Measurements from ENCODE around the gene SLC27A5. TPM values are rescaled to one million over a fixed set of nuclear protein-coding genes. Genes with fewer than 3 reads are reported as not detected.
A peak's percentile ranks its signal among the peaks of the same experiment; 100 is the strongest.
"Not testable (repeated sequence)": the region's sequence is repeated elsewhere in the genome, so short reads cannot be mapped to it uniquely, and the experiment has no call there.

SLC27A5 gene
- polyA plus RNA-seq, 1 of the 3 experiments (the other 2 are of a cell fraction), result 57.3 TPM

DNA sequence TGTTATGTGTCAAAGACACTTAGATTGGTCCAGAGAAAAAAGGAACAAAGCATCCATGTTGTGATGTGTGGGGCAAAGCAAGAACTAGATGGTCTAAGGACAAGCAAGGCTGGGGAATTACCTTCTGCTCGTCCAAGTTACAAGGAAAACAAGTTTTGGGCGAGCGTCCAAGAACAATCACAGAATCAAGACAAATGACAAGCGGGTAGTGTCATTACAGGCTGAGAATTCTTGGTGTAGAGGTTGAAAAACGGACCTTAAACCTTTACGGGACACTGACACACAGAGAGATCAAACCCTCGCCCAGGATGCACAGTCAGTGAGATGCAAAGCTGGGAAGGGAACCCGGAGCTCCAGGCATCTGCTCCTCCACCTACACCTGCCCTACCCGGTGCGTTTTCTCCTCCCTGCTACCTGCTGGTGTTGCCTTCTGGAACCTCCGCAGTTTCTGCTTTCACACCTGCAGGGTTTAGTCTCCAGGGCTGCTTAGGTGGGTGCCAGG, 60.9 kb downstream of the SLC27A5 start:
- Histone ChIP-seq H3K4me2 (peak overlapping the region; percentile 76), H3K4me3 (ENCODE audit: low read depth in 2 of 2, low read length in 1 of 2) (peak overlapping the region; percentile 89 to 90), H3K9ac (peak overlapping the region; percentile 62; the same call in 1 of the 2 replicates), H2AFZ (ENCODE audit: low read depth) (peak overlapping the region; percentile 98), H3K9me2 (no peaks in the 10 kb centered on the region), H4K20me1 (ENCODE audit: insufficient read depth) (no peaks in the 10 kb centered on the region), H3K9me3 (no peaks in the 10 kb centered on the region; the same call in 1 of the 2 replicates), H3K27ac (ENCODE audit: low read depth in 2 of 2, low read length in 1 of 2) (no peak overlapping the region), H3F3A (replicated peaks; ENCODE audit: insufficient read depth) (no peaks in the 10 kb centered on the region), H3K4me1 (ENCODE audit: control insufficient read depth in 1 of 2, insufficient read depth in 2 of 2, low read depth in 1 of 2, low read length in 1 of 2) (peaks cover 0 to 7% of the 10 kb centered on the region in 2 experiments; a peak in 1 of 4 replicates), H3K79me2 (ENCODE audit: insufficient read depth) (no peaks in the 10 kb centered on the region), H3K27me3 (ENCODE audit: insufficient read depth) (no peaks in the 10 kb centered on the region), H3K36me3 (replicated peaks in 1 of 2; ENCODE audit: control insufficient read depth in 1 of 2, insufficient read depth in 2 of 2, low read length in 1 of 2) (peaks cover 0 to 17% of the 10 kb centered on the region in 2 experiments)
- 2% methylated on average over 11 of the region's 11 CpGs for WGBS (ENCODE audit: low lambda C conversion rate)
- CTCF ChIA-PET, result no interaction called here
- POLR2A ChIA-PET, result interaction anchor here (0.6 to 1.3 kb wide), 4 partner anchors 11 to 69 kb away, joined by 3 to 6 read pairs (median 3); partner anchors contain the start of genes ZBTB45, ZNF132 and ZNF324
- DNase-seq, result no peak
- TF ChIP-seq MAX (IDR thresholded peaks at IDR 0.05; ENCODE audit: low read depth) (no peak), RAD21 (IDR thresholded peaks at IDR 0.05; ENCODE audit: low read length) (no peak), JUND (IDR thresholded peaks at IDR 0.05) (no peak), EZH2phosphoT487 (IDR thresholded peaks at IDR 0.05; ENCODE audit: borderline replicate concordance, low read depth) (no peak), RXRA (IDR thresholded peaks at IDR 0.05; ENCODE audit: borderline replicate concordance, low read depth) (no peak), USF2 (IDR thresholded peaks at IDR 0.05; ENCODE audit: borderline replicate concordance, low read depth, low read length) (no peak), USF1 (IDR thresholded peaks at IDR 0.05; ENCODE audit: borderline replicate concordance, low read depth) (no peak), POLR2AphosphoS5 (IDR thresholded peaks at IDR 0.05; ENCODE audit: low read depth, low read length) (no peak), RFX5 (IDR thresholded peaks at IDR 0.05; ENCODE audit: low read length) (no peak), PBX3 (IDR thresholded peaks at IDR 0.05) (no peak), NRF1 (IDR thresholded peaks at IDR 0.05; ENCODE audit: low read depth, low read length) (no peak), GATA2 (CRISPR knock-in tag; IDR thresholded peaks at IDR 0.05) (no peak), FOSL2 (IDR thresholded peaks at IDR 0.05; ENCODE audit: borderline replicate concordance, low read depth) (no peak), RCOR1 (IDR thresholded peaks at IDR 0.05; ENCODE audit: low read length) (no peak), FOXM1 (IDR thresholded peaks at IDR 0.05; ENCODE audit: low read depth) (no peak)
- TF ChIP-seq, protein P1, sequence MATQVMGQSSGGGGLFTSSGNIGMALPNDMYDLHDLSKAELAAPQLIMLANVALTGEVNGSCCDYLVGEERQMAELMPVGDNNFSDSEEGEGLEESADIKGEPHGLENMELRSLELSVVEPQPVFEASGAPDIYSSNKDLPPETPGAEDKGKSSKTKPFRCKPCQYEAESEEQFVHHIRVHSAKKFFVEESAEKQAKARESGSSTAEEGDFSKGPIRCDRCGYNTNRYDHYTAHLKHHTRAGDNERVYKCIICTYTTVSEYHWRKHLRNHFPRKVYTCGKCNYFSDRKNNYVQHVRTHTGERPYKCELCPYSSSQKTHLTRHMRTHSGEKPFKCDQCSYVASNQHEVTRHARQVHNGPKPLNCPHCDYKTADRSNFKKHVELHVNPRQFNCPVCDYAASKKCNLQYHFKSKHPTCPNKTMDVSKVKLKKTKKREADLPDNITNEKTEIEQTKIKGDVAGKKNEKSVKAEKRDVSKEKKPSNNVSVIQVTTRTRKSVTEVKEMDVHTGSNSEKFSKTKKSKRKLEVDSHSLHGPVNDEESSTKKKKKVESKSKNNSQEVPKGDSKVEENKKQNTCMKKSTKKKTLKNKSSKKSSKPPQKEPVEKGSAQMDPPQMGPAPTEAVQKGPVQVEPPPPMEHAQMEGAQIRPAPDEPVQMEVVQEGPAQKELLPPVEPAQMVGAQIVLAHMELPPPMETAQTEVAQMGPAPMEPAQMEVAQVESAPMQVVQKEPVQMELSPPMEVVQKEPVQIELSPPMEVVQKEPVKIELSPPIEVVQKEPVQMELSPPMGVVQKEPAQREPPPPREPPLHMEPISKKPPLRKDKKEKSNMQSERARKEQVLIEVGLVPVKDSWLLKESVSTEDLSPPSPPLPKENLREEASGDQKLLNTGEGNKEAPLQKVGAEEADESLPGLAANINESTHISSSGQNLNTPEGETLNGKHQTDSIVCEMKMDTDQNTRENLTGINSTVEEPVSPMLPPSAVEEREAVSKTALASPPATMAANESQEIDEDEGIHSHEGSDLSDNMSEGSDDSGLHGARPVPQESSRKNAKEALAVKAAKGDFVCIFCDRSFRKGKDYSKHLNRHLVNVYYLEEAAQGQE (IDR thresholded peaks at IDR 0.05; ENCODE audit: low read depth, low read length), result no peak

GRCh38 chr19:58449980-58450379, 61.8 kb downstream of the SLC27A5 start:
- 19% methylated on average over 5 of the region's 5 CpGs for WGBS (ENCODE audit: low lambda C conversion rate)
- H3K9me2 ChIP-seq; H3K4me2 ChIP-seq; H3K9ac ChIP-seq; H4K20me1 ChIP-seq (ENCODE audit: insufficient read depth); H3K9me3 ChIP-seq; H3K4me1 ChIP-seq (ENCODE audit: control insufficient read depth in 1 of 2, insufficient read depth in 2 of 2, low read depth in 1 of 2, low read length in 1 of 2); CTCF ChIA-PET; H3K27ac ChIP-seq (ENCODE audit: low read depth in 2 of 2, low read length in 1 of 2); H3K79me2 ChIP-seq (ENCODE audit: insufficient read depth); H2AFZ ChIP-seq (ENCODE audit: low read depth); H3K4me3 ChIP-seq (ENCODE audit: low read depth in 2 of 2, low read length in 1 of 2); DNase-seq; H3F3A ChIP-seq (replicated peaks; ENCODE audit: insufficient read depth); H3K27me3 ChIP-seq (ENCODE audit: insufficient read depth): not testable (repeated sequence)
- POLR2A ChIA-PET, result interaction anchor here (1.3 kb wide), 1 partner anchor 70 kb away, joined by 3 read pairs; the partner anchor contains the start of gene ZBTB45
- H3K36me3 ChIP-seq (replicated peaks in 1 of 2; ENCODE audit: control insufficient read depth in 1 of 2, insufficient read depth in 2 of 2, low read length in 1 of 2), result peaks cover 0 to 13% of the 10 kb centered on the region in 2 experiments

- CTCF ChIA-PET, result not testable (repeated sequence)
Measured at GRCh38 chr19:58448860-58449259, 62.9 kb downstream of the SLC27A5 start.

More at GRCh38 chr19:58448860-58449259, 62.9 kb downstream of the SLC27A5 start:
- H3K9me3 ChIP-seq; H3K4me1 ChIP-seq (ENCODE audit: control insufficient read depth in 1 of 2, insufficient read depth in 2 of 2, low read depth in 1 of 2, low read length in 1 of 2); H3K79me2 ChIP-seq (ENCODE audit: insufficient read depth); H3K27ac ChIP-seq (ENCODE audit: low read depth in 2 of 2, low read length in 1 of 2); H4K20me1 ChIP-seq (ENCODE audit: insufficient read depth); H3K27me3 ChIP-seq (ENCODE audit: insufficient read depth); H3F3A ChIP-seq (replicated peaks; ENCODE audit: insufficient read depth); H3K4me3 ChIP-seq (ENCODE audit: low read depth in 2 of 2, low read length in 1 of 2); H2AFZ ChIP-seq (ENCODE audit: low read depth); H3K9ac ChIP-seq; DNase-seq; H3K36me3 ChIP-seq (replicated peaks in 1 of 2; ENCODE audit: control insufficient read depth in 1 of 2, insufficient read depth in 2 of 2, low read length in 1 of 2); H3K9me2 ChIP-seq; POLR2A ChIA-PET; H3K4me2 ChIP-seq: not testable (repeated sequence)
- WGBS (ENCODE audit: low lambda C conversion rate), result 7% methylated on average over 3 of the region's 3 CpGs

Measured in SK-N-SH (cell line).